Amniotic stem cell (primary cell): ENCODE results near the gene SFXN1.

Source experiments
- DNase-seq: peaks from one replicate; lab custom pipeline; 2025; lab: John Stamatoyannopoulos, UW

The SFXN1 gene

GRCh38 chr5:175466700-175467318 is 11.6 kb upstream of the SFXN1 start:
- no peak for DNase-seq

- DNase-seq, result no peak
Observed at GRCh38 chr5:175467983-175468690, 10.2 kb upstream of the SFXN1 start.

- DNase-seq, result no peak
Observed at GRCh38 chr5:175468892-175469291, 9.5 kb upstream of the SFXN1 start.

GRCh38 chr5:175469916-175470315 is 8.4 kb upstream of the SFXN1 start:
- no peak for DNase-seq

GRCh38 chr5:175470781-175471180 is 7.6 kb upstream of the SFXN1 start:
- DNase-seq, result no peak

GRCh38 chr5:175471196-175471595 is 7.2 kb upstream of the SFXN1 start:
- DNase-seq, result no peak

- no peak for DNase-seq
Observed at GRCh38 chr5:175471628-175472027, 6.7 kb upstream of the SFXN1 start.

GRCh38 chr5:175472378-175472777 is 6.0 kb upstream of the SFXN1 start:
- no peak for DNase-seq

- DNase-seq, result no peak
Observed at GRCh38 chr5:175475248-175475647, 3.1 kb upstream of the SFXN1 start.

- DNase-seq, result no peak
Observed at GRCh38 chr5:175477440-175477839, 920 bp upstream of the SFXN1 start.

GRCh38 chr5:175478008-175478383 is 364 bp upstream of the SFXN1 start:
- no peak for DNase-seq

- DNase-seq, result no peak
Observed at GRCh38 chr5:175479125-175479881, 943 bp downstream of the SFXN1 start.

GRCh38 chr5:175483337-175483736 is 5.0 kb downstream of the SFXN1 start:
- DNase-seq, result no peak

GRCh38 chr5:175484322-175484721 is 6.0 kb downstream of the SFXN1 start:
- no peak for DNase-seq

GRCh38 chr5:175484829-175485228 is 6.5 kb downstream of the SFXN1 start:
- DNase-seq, result no peak

GRCh38 chr5:175485631-175486030 is 7.3 kb downstream of the SFXN1 start:
- DNase-seq, result no peak

- DNase-seq, result no peak
Observed at GRCh38 chr5:175487514-175488222, 9.3 kb downstream of the SFXN1 start.

GRCh38 chr5:175489693-175490443 is 11.5 kb downstream of the SFXN1 start:
- DNase-seq, result no peak

- DNase-seq, result no peak
Observed at GRCh38 chr5:175491223-175491622, 12.9 kb downstream of the SFXN1 start.

GRCh38 chr5:175493260-175493659 is 14.9 kb downstream of the SFXN1 start:
- no peak for DNase-seq

GRCh38 chr5:175493726-175494125 is 15.4 kb downstream of the SFXN1 start:
- DNase-seq, result no peak
